Omental fat pad (tissue), 4 donors: ENCODE measurements around the gene HOXB2. TPM values are rescaled to one million over a fixed set of nuclear protein-coding genes. Genes with fewer than 3 reads are reported as not detected.
A peak's percentile ranks its signal among the peaks of the same experiment; 100 is the strongest.

Experiments used
- ATAC-seq: fragments of 150-250 bp; one replicate; pipeline ENCODE4 v1.9.1; 2016; ENCODE audit warnings: mild to moderate bottlenecking, moderate library complexity; ENCODE audit not compliant: low FRiP score
- DNase-seq: peaks from one replicate; pipeline ENCODE4 v3.0.0-alpha.2; 2019; ENCODE audit warnings: low spot score
- total RNA-seq, 4 donors: library from RNA; depleted of rRNA; stranded (reverse); fragments of >200 nt; gene quantifications; one replicate each; pipeline ENCODE4 v1.1.0, GENCODE V29; 2016
- TF ChIP-seq, protein P1 (sequence below), 3 donors: fragments of 450-650 bp; IDR thresholded peaks; one replicate each; pipeline ENCODE4 v1.5.1; 2016 to 2017; ENCODE audit warnings: antibody characterized with exemption in 3 of 3, mild to moderate bottlenecking in 3 of 3, moderate library complexity in 2 of 3

HOXB2 gene
- total RNA-seq, result 10 to 100 TPM in 3 of 4 donors, 1 to 10 TPM in 1; 9.7 to 35.2 (median 16.3) TPM

DNA sequence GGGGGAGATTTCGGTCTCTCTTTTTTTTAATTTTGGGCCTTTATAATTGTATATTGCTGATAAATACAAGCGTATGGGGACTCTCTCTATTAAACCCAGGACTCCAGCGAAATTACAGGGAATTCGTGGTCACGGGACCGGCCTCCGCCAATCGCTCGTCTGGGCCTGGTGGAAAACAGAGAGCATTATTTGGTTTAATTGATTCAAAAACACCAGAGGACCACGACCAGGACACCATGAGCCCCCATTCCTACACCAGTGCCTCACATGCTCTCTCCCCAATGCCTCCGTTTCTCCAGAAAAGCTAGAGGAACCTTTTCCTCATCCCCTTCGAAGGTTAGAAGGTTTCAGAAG is at the start of gene HOXB2:
TSS of gene HOXB2 (minus strand) at position 88 of the 354 bp plus-strand sequence. CDS start 198 bp downstream, outside the sequence.
- DNase-seq, result no peak
- TF ChIP-seq, protein P1, sequence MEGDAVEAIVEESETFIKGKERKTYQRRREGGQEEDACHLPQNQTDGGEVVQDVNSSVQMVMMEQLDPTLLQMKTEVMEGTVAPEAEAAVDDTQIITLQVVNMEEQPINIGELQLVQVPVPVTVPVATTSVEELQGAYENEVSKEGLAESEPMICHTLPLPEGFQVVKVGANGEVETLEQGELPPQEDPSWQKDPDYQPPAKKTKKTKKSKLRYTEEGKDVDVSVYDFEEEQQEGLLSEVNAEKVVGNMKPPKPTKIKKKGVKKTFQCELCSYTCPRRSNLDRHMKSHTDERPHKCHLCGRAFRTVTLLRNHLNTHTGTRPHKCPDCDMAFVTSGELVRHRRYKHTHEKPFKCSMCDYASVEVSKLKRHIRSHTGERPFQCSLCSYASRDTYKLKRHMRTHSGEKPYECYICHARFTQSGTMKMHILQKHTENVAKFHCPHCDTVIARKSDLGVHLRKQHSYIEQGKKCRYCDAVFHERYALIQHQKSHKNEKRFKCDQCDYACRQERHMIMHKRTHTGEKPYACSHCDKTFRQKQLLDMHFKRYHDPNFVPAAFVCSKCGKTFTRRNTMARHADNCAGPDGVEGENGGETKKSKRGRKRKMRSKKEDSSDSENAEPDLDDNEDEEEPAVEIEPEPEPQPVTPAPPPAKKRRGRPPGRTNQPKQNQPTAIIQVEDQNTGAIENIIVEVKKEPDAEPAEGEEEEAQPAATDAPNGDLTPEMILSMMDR (IDR thresholded peaks at IDR 0.05), result no peak
- ATAC-seq, result no peak

DNA sequence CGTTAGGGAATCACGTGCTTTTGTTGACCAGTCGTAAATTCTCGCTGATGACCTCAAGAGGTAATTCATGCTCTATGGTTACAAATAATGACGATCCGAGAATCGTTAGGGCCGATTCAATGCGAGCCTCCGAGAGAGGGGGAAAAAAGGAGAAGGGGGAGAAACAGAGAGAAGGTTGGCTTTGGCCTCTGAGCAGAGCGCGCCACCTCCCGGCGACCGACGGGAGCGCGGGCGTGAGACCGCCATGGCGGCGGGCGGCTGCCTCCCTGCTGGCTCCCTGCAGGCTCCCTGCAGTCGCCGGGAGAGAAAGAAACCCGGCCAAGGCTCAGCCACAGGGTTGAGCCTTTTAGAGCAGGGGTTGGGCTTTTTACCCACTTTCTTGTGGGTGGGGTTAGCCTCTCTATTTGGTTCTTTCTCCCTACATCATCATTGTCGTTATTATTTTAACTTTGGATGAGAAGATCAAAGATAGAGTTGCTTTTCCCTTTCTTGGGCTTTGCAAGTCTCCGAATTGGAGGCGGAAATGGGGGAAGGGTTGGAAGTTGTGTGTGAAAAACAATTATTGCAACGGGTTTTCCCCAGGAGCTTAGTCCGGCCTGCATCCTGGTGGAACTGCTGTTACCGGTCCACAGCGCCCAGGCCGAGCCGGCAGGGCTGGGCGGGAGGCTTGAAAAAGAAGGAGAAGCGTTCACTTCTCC is 49.1 kb upstream of the HOXB2 start:
- peak; percentile 63 for ATAC-seq
- no peak for DNase-seq
- TF ChIP-seq, protein P1 (IDR thresholded peaks at IDR 0.05), result peak in 2 of 3 donors; percentile 67 to 68

DNA sequence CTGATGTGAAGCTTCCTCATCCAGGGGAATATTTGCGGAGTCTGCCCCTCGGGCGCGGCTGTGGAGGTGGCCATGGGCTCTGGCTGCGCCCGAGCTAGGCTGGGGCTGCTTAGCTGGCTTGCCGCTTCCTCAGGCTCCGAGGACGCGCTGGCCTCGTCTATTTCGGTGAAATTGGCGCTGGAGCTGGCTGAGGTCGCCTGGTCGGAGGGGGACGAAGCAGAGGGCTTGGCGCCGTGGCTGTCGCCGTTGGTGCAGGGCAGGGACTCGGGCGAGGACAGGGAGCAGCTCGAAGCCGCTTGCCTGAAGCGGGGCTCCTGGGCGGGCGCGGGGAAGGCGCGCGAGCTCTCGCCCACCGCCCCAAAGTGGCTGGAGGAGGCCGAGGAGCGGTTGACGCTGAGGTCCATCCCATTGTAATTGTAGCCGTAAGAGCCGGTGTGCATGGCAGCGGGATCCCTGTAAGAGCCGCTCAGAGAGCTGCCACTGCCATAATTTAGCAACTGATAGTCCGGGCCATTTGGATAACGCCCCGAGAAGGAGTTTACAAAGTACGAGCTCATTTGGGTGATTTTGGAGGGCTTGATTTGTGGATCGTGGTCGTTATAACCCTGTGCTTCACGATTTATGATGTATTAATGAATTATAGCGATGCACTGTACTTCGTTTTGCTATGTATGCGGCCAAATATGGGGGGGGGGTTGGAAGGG is 48.4 kb upstream of the HOXB2 start, which contains the start of gene HOXB5:
TSS of gene HOXB5 (minus strand) at position 654 of the 704 bp plus-strand sequence. CDS start at position 557, 97 bp downstream.
- TF ChIP-seq, protein P1 (IDR thresholded peaks at IDR 0.05), result no peak
- no peak for ATAC-seq
- no peak for DNase-seq

DNA sequence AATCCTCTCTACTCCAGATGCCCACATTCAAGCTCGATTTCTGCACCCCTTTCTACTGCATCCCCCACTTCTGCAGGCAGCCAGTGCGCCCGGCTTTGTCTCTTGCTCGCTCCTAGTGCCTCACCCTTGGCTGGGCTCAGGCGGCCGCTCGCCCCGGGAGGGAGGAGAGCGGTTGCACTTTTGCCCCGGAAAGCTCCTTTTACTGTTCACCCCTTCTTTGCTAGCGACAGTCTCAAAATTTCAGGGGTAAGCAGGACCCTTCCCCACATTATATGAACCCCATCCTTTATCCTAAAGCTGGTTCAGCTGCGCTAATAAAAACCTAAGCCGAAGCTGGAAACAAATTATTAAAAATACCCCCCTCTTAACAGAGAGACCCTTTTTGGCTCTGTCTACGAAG is 47.7 kb upstream of the HOXB2 start:
- TF ChIP-seq, protein P1 (IDR thresholded peaks at IDR 0.05), result no peak
- DNase-seq (no peak), ATAC-seq (no peak)

DNA sequence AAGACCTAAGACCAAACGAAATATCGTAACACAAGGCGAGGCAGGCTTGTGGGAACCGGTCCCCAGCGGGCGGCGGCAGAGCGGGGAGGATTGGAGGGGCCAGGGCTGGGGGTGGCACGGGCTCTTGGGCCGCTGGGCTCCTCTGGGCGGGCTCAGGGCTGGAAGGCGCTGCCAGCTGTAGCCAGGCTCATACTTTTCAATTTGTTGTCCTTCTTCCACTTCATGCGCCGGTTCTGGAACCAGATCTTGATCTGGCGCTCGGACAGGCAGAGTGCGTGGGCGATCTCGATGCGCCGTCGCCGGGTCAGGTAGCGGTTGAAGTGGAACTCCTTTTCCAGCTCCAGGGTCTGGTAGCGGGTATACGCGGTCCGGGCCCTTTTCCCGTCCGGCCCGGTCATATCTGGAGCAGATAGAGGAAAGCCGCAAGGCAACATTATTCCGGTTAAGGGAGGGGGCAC is 47.2 kb upstream of the HOXB2 start:
- no peak for ATAC-seq
- no peak for DNase-seq
- TF ChIP-seq, protein P1 (IDR thresholded peaks at IDR 0.05), result no peak

DNA sequence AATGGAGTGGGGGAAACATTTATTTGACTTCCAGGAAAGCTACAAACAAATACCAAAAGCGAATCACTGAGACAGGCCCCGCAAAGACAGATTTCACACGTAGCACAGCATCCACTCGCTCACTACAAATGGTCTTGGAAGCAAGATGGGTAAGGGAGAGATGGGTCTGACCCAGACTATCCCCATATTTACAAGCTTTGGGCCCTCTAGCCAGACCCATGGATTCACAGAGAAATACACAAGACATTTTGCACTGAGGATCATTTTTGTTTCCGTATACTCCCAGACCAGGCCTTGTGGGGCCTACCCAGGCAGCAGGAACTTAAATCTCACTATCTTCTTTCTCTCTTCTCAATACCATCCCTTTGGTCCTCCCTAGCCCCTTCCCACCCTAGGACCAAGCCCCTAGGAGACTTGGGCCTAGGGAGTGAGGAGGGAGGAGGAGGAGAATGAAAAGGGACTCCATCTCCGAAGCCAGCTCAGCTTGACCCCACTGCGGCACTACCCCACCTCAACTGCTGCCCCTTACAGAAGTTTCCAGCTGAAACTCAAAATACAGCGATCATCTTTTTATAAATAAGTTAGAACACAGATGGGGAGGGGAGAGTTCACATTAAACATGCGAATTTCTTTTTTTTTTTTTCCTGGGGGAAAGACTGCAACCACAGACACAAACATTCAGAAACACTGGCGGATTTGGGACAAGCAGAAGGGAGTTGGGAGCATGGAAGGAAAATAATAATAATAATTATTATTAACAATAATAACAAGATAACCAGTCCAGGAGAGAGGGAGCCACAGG is 46.5 kb upstream of the HOXB2 start:
- ATAC-seq (no peak), DNase-seq (no peak)
- TF ChIP-seq, protein P1 (IDR thresholded peaks at IDR 0.05), result no peak
